Gastrocnemius medialis (tissue), 4 donors: Measurements from ENCODE around the gene RETSAT. TPM values are rescaled to one million over a fixed set of nuclear protein-coding genes. Genes with fewer than 3 reads are reported as not detected.
"Not testable (repeated sequence)": the region's sequence is repeated elsewhere in the genome, so short reads cannot be mapped to it uniquely, and the experiment has no call there.

Source experiments
- ATAC-seq, 2 donors: fragments of 150-250 bp; one replicate each; pipeline ENCODE4 v1.9.1; 2016
- DNase-seq, 2 donors: peaks; one replicate each; pipeline ENCODE4 v3.0.0-alpha.2; 2019
- H3K27ac ChIP-seq, 4 donors: fragments of 200-600 bp; sonication (generic); 1 replicate in 1 of 4; 2 replicates in 3 of 4; pipeline ENCODE4 v1.5.1; 2016 to 2018; ENCODE audit warnings: mild to moderate bottlenecking in 2 of 4, moderate library complexity in 1 of 4
- H3K27me3 ChIP-seq, 3 donors: fragments of 200-600 bp; sonication (generic) in 2 of 3; 1 replicate in 1 of 3; 2 replicates in 2 of 3; pipeline versions ENCODE4 v1.5.1 to v1.6.0; 2016 to 2019; ENCODE audit warnings: mild to moderate bottlenecking in 1 of 3, moderate library complexity in 1 of 3
- H3K36me3 ChIP-seq, 2 donors: fragments of 200-600 bp; sonication (generic) in 1 of 2; one replicate each; pipeline ENCODE4 v1.5.1; 2017 to 2018
- H3K4me1 ChIP-seq, 2 donors: fragments of 200-600 bp; sonication (generic) in 1 of 2; one replicate each; pipeline ENCODE4 v1.5.1; 2016 to 2017; ENCODE audit warnings: mild to moderate bottlenecking in 2 of 2
- H3K4me3 ChIP-seq, 4 donors: fragments of 200-600 bp; sonication (generic) in 3 of 4; 1 replicate in 1 of 4; 2 replicates in 3 of 4; pipeline ENCODE4 v1.5.1; 2016 to 2019; ENCODE audit warnings: mild to moderate bottlenecking in 2 of 4
- H3K9me3 ChIP-seq, 3 donors: fragments of 200-600 bp; sonication (generic) in 2 of 3; 1 replicate in 1 of 3; 2 replicates in 2 of 3; pipeline ENCODE4 v1.5.1; 2016 to 2019
- CTCF ChIP-seq, 5 experiments: fragments of 450-650 bp in 3 of 5; fragments of 200-600 bp in 2 of 5; sonication (generic) in 2 of 5; IDR thresholded peaks in 4 of 5; conservative IDR thresholded peaks in 1 of 5; 1 replicate in 4 of 5; 2 replicates in 1 of 5; pipeline ENCODE4 v1.5.1; 2016 to 2019; ENCODE audit warnings: antibody characterized with exemption in 5 of 5, mild to moderate bottlenecking in 3 of 5, moderate library complexity in 3 of 5
- POLR2A ChIP-seq, 2 donors: fragments of 450-650 bp; IDR thresholded peaks; one replicate each; pipeline ENCODE4 v1.6.1; 2017; ENCODE audit warnings: antibody characterized with exemption in 2 of 2, mild to moderate bottlenecking in 2 of 2, moderate library complexity in 2 of 2
- in situ Hi-C, 4 donors: fragments of 200-750 bp; cut with MboI; loops; one replicate each; pipeline versions ENCODE4 v1.15.0 to v1.8.0; 2017; ENCODE audit warnings: low sequenced_read_pairs in 4 of 4
- intact Hi-C: fragments of 100-400 bp; cut with DNase I; formaldehyde crosslinking; loops from one replicate; pipeline ENCODE4 v1.15.1; 2023; ENCODE audit warnings: low total_unique reads
- total RNA-seq, 4 donors: library from RNA; depleted of rRNA; stranded (reverse); fragments of >200 nt; gene quantifications; one replicate each; pipeline versions ENCODE4 v1.1.0 to v1.2.3, GENCODE V29; 2016

Gene RETSAT
- total RNA-seq, 4 donors from 2014 or later = 62.2 to 151 (median 116) TPM

GRCh38 chr2:85340034-85340892 is 14.1 kb downstream of the RETSAT start:
- TF ChIP-seq POLR2A (IDR thresholded peaks at IDR 0.05) = no peak
- TF ChIP-seq CTCF (IDR thresholded peaks at IDR 0.05 in 4 of 5, conservative IDR thresholded peaks at IDR 0.05 in 1 of 5) = no peak
- Histone ChIP-seq H3K9me3 (no peaks in the 10 kb centered on the region), H3K27me3 (no peaks in the 10 kb centered on the region), H3K4me3 (no peak overlapping the region), H3K27ac (peak overlapping the region in 1 of 4 donors; percentile 25), H3K36me3 (peaks cover 0 to 25% of the 10 kb centered on the region in 2 donors), H3K4me1 (no peaks in the 10 kb centered on the region)
- ATAC-seq (peak in 1 of 2 donors; percentile 61), DNase-seq (no peak)
- intact Hi-C loops (no loop called here), in situ Hi-C loops (no loop called here)

- TF ChIP-seq CTCF (IDR thresholded peaks at IDR 0.05 in 4 of 5, conservative IDR thresholded peaks at IDR 0.05 in 1 of 5) (no peak), POLR2A (IDR thresholded peaks at IDR 0.05) (no peak)
- H3K4me1 ChIP-seq = no peaks in the 10 kb centered on the region
- H3K36me3 ChIP-seq = no peaks in the 10 kb centered on the region
- no peaks in the 10 kb centered on the region for H3K9me3 ChIP-seq
- ATAC-seq (no peak), DNase-seq (no peak)
- H3K4me3 ChIP-seq = no peak overlapping the region
- in situ Hi-C loops (no loop called here), intact Hi-C loops (no loop called here)
- H3K27me3 ChIP-seq = no peaks in the 10 kb centered on the region
- H3K27ac ChIP-seq = no peak overlapping the region
Observed at GRCh38 chr2:85334928-85335327, 19.4 kb downstream of the RETSAT start.

- H3K4me3 ChIP-seq, H3K27me3 ChIP-seq, intact Hi-C loops, H3K36me3 ChIP-seq, H3K4me1 ChIP-seq, H3K9me3 ChIP-seq, in situ Hi-C loops, H3K27ac ChIP-seq, ATAC-seq, DNase-seq: not testable (repeated sequence)
Observed at GRCh38 chr2:85333877-85334276, 20.5 kb downstream of the RETSAT start.

GRCh38 chr2:85330839-85331636 is 23.3 kb downstream of the RETSAT start:
- H3K4me3 ChIP-seq = no peak overlapping the region
- H3K27me3 ChIP-seq = no peaks in the 10 kb centered on the region
- H3K4me1 ChIP-seq = peaks cover 14 to 18% of the 10 kb centered on the region in 2 donors
- H3K9me3 ChIP-seq = no peaks in the 10 kb centered on the region
- intact Hi-C loops = no loop called here
- H3K36me3 ChIP-seq = no peaks in the 10 kb centered on the region
- in situ Hi-C loops = no loop called here
- DNase-seq = no peak
- ATAC-seq = no peak
- H3K27ac ChIP-seq = no peak overlapping the region
- TF ChIP-seq CTCF (IDR thresholded peaks at IDR 0.05 in 4 of 5, conservative IDR thresholded peaks at IDR 0.05 in 1 of 5) (no peak), POLR2A (IDR thresholded peaks at IDR 0.05) (no peak)

GRCh38 chr2:85329701-85330100 is 24.6 kb downstream of the RETSAT start:
- intact Hi-C loops, H3K27ac ChIP-seq, H3K4me3 ChIP-seq, DNase-seq, H3K36me3 ChIP-seq, in situ Hi-C loops, ATAC-seq, H3K27me3 ChIP-seq, H3K9me3 ChIP-seq: not testable (repeated sequence)
- H3K4me1 ChIP-seq = peaks cover 27 to 31% of the 10 kb centered on the region in 2 donors
